GM12892 (cell line): Measurements from ENCODE around the gene SHLD1.

Source experiments
- DNase-seq: peaks from one replicate; pipeline ENCODE4 v3.0.0; 2011; ENCODE audit not compliant: insufficient read length
- FAIRE-seq: peaks from 2 replicates; lab custom pipeline; 2011; peaks lifted over from hg19 to GRCh38; lab: Jason Lieb, UNC
- POLR2A ChIP-seq: IDR thresholded peaks from 2 replicates; pipeline ENCODE4 v1.6.1; 2011; ENCODE audit warnings: low read depth, low read length, control low read depth
- POLR2AphosphoS5 ChIP-seq: IDR thresholded peaks from 2 replicates; pipeline ENCODE4 v1.6.1; 2011; ENCODE audit warnings: low read depth, low read length, control low read depth
- TAF1 ChIP-seq: IDR thresholded peaks from 2 replicates; pipeline ENCODE4 v1.6.1; 2011; ENCODE audit warnings: low read depth, mild to moderate bottlenecking, control low read depth, low read length, borderline replicate concordance

Gene SHLD1

DNA sequence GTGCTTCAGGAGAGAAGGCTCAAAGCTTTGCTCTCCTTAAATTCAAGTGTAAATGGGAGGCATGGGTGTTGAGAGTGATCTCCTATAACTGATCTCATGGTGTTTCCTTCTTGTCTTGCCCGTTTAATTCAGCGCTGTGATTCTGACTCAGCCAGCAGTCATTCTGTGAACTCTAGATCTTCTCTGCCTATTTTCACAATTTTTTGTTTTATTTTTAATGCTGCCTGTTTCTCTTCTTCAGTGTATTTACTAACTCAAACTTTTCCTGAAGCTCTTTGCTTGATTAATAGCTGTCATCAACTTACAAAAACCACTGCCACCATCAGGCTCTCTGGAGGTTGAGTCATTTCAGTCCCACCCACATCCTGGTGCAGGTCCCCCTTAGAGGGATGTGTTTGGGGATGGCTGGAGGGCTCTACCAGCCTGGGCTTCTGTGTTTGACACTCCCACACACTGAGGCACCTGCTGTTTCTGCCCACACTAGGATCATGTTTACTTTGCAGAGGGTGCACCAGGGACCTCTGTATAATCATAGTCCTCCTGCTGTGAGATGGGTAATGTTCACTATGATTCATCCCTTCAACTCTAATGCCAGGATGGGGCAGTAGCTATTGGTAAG is 94.0 kb downstream of the SHLD1 start:
- peak; percentile 87 for FAIRE-seq
- peak; percentile 40 for DNase-seq
- TF ChIP-seq TAF1: no peak
- TF ChIP-seq POLR2A: no peak
- TF ChIP-seq POLR2AphosphoS5: no peak

DNA sequence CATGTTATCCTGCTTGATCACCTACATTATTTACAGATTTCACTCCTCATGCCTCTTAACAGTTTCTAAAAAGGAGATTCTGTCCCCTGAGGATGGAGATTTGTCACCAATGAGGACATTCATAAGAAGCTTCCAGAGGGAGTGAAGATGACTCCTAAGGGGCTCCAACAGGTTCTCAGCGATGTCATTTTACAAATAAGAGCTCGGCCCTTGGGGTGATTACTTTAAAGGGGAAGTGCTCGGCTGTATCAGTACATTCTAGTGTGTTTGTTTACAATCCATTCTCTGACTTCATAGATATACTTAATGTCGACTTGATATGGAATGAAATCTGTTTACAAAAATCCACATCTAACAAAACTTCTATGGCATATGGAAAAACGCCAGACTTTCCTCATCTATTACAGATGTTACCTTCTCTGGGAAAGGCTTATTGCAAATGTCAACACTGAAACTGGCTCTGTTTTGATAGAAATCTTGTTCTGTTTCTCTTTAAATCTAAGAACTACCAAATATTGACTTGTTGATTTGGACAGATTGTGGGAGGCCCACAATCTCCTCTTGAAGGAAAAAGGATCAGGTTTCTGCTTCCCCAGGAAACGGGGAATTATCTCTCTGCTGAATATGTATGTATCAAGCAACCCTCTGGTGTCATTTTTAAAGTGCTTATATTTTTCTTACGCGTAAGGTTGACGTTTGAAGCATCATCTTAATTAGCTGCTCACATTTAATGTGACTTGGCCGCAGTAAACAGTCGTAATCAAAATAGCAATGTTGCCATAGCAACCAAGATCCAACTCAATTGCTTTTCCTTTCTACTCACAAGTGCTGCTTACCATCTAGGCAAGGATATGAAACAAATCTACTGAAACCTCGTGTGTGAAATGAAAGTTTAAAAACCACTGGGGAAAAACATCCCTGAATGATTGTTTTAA is 95.7 kb downstream of the SHLD1 start:
- DNase-seq (no peak), FAIRE-seq (no peak)
- TF ChIP-seq POLR2A (no peak), TAF1 (no peak), POLR2AphosphoS5 (no peak)

DNA sequence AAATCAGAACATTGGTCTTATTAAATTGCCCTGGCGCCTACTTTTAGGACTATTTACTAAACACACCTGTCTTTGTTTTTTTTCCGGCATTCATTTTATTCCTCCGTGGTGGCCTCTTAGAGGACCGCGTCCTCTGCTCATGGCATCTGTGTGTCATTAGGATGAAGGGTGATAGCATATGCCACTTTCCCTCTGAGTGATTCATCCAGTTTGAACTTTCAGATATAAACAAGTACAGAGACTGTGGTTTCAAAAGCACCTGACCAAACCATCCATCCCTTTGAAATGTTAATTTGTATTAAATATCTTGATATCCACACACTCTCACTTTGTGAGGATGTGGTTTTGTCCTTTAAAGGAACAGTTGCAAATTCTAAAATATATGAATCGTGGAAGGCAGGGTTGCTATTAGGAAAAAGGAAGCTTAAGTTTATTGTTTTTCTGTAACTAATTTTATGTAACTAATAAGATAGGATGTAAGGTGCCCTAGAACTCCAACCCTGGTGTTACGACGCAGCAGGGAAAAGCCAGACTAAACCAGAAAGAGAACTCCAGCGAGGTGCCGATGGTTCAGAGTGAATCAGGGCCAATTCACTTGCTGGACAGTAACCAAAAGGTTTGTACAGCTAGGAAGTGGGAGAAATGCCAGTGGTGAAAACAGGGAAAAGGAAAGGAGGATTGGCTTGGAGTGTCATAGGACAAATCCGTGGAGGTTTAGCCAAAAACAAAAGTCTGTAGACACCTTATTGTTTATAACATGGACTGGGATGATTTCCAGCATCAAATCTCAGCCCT is 98.7 kb downstream of the SHLD1 start:
- no peak for DNase-seq
- no peak for FAIRE-seq
- TF ChIP-seq POLR2A (no peak), POLR2AphosphoS5 (no peak), TAF1 (no peak)

- FAIRE-seq: no peak
Observed at GRCh38 chr20:5855939-5856338, 105.7 kb downstream of the SHLD1 start.

GRCh38 chr20:5859608-5860007 is 109.4 kb downstream of the SHLD1 start:
- DNase-seq (no peak), FAIRE-seq (no peak)
- no peak for TF ChIP-seq POLR2AphosphoS5
- TF ChIP-seq POLR2A: no peak
- no peak for TF ChIP-seq TAF1

More at GRCh38 chr20:5855939-5856338, 105.7 kb downstream of the SHLD1 start:
- TF ChIP-seq TAF1 (no peak), POLR2A (no peak), POLR2AphosphoS5 (no peak)
- DNase-seq: no peak

GRCh38 chr20:5862703-5863039 is 112.5 kb downstream of the SHLD1 start:
- FAIRE-seq (no peak), DNase-seq (no peak)

GRCh38 chr20:5863040-5863833 is 113.0 kb downstream of the SHLD1 start:
- FAIRE-seq: no peak
- no peak for DNase-seq
- TF ChIP-seq TAF1 (no peak), POLR2AphosphoS5 (no peak), POLR2A (no peak)

More at GRCh38 chr20:5862703-5863039, 112.5 kb downstream of the SHLD1 start:
- no peak for TF ChIP-seq POLR2AphosphoS5
- TF ChIP-seq POLR2A: no peak
- TF ChIP-seq TAF1: no peak

DNA sequence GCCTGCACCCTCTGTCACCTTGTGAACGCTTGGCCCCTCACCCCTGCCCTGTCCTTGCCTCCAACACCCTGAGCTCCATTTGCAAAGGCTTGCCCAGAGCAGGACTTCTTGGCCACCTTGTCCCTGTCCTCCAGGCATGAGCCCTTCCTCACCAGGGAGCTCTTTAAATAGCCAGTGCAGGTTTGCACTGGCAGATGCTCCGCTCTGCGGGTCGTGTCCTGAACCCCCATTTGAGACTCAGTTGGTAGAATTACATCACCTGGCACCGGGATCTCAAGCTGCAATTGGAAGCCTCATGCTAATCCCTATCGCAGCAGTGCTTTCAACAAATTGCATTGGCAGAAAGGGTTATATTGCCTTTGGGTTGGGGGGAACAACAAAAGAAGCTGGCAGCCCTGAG is 114.2 kb downstream of the SHLD1 start:
- FAIRE-seq (no peak), DNase-seq (no peak)
- TF ChIP-seq POLR2AphosphoS5: no peak
- no peak for TF ChIP-seq TAF1
- TF ChIP-seq POLR2A: no peak

- DNase-seq (no peak), FAIRE-seq (no peak)
- TF ChIP-seq POLR2A: no peak
- TF ChIP-seq POLR2AphosphoS5: no peak
- TF ChIP-seq TAF1: no peak
Observed at GRCh38 chr20:5864873-5865587, 114.8 kb downstream of the SHLD1 start.

GRCh38 chr20:5865604-5866003 is 115.4 kb downstream of the SHLD1 start:
- no peak for DNase-seq

More at GRCh38 chr20:5865604-5866003, 115.4 kb downstream of the SHLD1 start:
- FAIRE-seq: no peak
- TF ChIP-seq POLR2A (no peak), POLR2AphosphoS5 (no peak), TAF1 (no peak)
